ENCODE measurements around the gene FAM50B.

Gene FAM50B

GRCh38 chr6:3898265-3898994 lies 49.3 kb downstream of the FAM50B start:
- TF ChIP-seq CTCF (IDR thresholded peaks at IDR 0.05; ENCODE audit: extremely low read depth, insufficient read depth, missing control alignments): no peak
- in situ Hi-C loops (cut with MboI; ENCODE audit: low pct_unique_long_range_greater_than_20kb, low sequenced_read_pairs, unreplicated experiment): no loop called here
- no peak for DNase-seq (ENCODE audit: low spot score)

- no peak for DNase-seq (ENCODE audit: low spot score)
- in situ Hi-C loops (cut with MboI; ENCODE audit: low pct_unique_long_range_greater_than_20kb, low sequenced_read_pairs, unreplicated experiment): no loop called here
- TF ChIP-seq CTCF (IDR thresholded peaks at IDR 0.05; ENCODE audit: extremely low read depth, insufficient read depth, missing control alignments): no peak
Measured at GRCh38 chr6:3899061-3899460, 49.9 kb downstream of the FAM50B start.

GRCh38 chr6:3899970-3900439 lies 50.8 kb downstream of the FAM50B start:
- DNase-seq (ENCODE audit: low spot score): no peak
- in situ Hi-C loops (cut with MboI; ENCODE audit: low pct_unique_long_range_greater_than_20kb, low sequenced_read_pairs, unreplicated experiment): no loop called here
- TF ChIP-seq CTCF (IDR thresholded peaks at IDR 0.05; ENCODE audit: extremely low read depth, insufficient read depth, missing control alignments): no peak
